Hepatic stellate cell (primary cell): Measurements from ENCODE around the gene GPR141.

ENCODE experiments used
- DNase-seq: peaks from one replicate; pipeline ENCODE4 v3.0.0; 2011; ENCODE audit warnings: low spot score

The GPR141 gene

GRCh38 chr7:37784015-37784414 is 100.4 kb downstream of the GPR141 start:
- no peak for DNase-seq

- DNase-seq = no peak
Measured at GRCh38 chr7:37786741-37787569, 103.4 kb downstream of the GPR141 start.
